ENCODE results near the gene HHIPL2.

DNA sequence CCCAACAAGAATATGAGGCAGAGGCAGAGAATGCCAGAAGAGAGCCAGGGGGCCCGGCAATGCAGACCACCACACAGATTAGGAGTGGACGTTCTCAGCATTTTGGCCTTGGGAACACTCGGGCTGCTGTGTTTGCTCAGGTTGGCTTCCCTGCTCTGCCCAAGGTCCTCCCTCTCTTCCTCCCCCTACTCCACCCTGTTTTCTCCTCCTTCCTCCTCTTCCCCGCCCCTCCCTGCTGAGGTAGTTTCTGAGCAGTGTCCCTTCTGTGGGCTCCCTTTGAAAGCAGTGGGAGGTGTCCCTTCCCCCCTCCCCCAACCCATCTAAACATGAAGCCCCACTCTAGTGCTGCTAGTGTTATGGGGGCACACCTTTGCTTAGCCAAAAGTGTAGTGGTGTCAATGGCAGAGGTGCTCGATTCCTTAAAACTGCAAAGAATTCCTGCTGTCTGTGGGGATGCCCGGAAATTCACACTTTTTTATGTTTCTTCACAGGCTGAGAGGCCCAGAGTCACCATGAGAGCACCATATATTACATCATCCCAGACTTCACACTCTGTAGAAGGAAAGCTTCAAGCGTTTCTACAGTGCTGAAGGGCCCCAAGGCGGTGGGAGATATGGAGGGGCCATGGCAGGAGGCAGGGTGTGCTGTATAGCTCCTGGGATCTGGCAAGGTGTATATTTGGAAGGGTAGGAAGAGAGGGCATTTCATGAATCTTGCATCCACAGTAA, at the start of gene HHIPL2:
- no peak for TF ChIP-seq EP300 (IDR thresholded peaks at IDR 0.05)
- TF ChIP-seq, protein P1, sequence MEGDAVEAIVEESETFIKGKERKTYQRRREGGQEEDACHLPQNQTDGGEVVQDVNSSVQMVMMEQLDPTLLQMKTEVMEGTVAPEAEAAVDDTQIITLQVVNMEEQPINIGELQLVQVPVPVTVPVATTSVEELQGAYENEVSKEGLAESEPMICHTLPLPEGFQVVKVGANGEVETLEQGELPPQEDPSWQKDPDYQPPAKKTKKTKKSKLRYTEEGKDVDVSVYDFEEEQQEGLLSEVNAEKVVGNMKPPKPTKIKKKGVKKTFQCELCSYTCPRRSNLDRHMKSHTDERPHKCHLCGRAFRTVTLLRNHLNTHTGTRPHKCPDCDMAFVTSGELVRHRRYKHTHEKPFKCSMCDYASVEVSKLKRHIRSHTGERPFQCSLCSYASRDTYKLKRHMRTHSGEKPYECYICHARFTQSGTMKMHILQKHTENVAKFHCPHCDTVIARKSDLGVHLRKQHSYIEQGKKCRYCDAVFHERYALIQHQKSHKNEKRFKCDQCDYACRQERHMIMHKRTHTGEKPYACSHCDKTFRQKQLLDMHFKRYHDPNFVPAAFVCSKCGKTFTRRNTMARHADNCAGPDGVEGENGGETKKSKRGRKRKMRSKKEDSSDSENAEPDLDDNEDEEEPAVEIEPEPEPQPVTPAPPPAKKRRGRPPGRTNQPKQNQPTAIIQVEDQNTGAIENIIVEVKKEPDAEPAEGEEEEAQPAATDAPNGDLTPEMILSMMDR (IDR thresholded peaks at IDR 0.05): no peak

All from esophagus muscularis mucosa (tissue), 3 donors.